G401.6 (cell line): ENCODE measurements around the gene BCKDHA.
"Not testable (repeated sequence)": the region's sequence is repeated elsewhere in the genome, so short reads cannot be mapped to it uniquely, and the experiment has no call there.

Experiments
- FAIRE-seq: peaks from 2 replicates; lab custom pipeline; 2012; peaks lifted over from hg19 to GRCh38; lab: Jason Lieb, UNC

Gene BCKDHA

GRCh38 chr19:41449079-41449864, 51.7 kb downstream of the BCKDHA start:
- FAIRE-seq, result peak; percentile 85

- no peak for FAIRE-seq
Measured at GRCh38 chr19:41449865-41450178, 52.2 kb downstream of the BCKDHA start.

- FAIRE-seq, result no peak
Measured at GRCh38 chr19:41452584-41453275, 55.1 kb downstream of the BCKDHA start.

- FAIRE-seq, result no peak
Measured at GRCh38 chr19:41455936-41456335, 58.3 kb downstream of the BCKDHA start.

- FAIRE-seq, result no peak
Measured at GRCh38 chr19:41456342-41456918, 58.8 kb downstream of the BCKDHA start.

GRCh38 chr19:41457241-41457640, 59.6 kb downstream of the BCKDHA start:
- FAIRE-seq, result no peak

GRCh38 chr19:41462497-41462896, 64.9 kb downstream of the BCKDHA start:
- no peak for FAIRE-seq

GRCh38 chr19:41463257-41464256, 65.9 kb downstream of the BCKDHA start:
- not testable (repeated sequence) for FAIRE-seq
